ENCODE measurements around the gene TPR.

TPR gene

GRCh38 chr1:186308264-186309060, 66.6 kb downstream of the TPR start:
- DNase-seq (ENCODE audit: low read depth in 2 of 2): no peak
- no peak for TF ChIP-seq CTCF (IDR thresholded peaks at IDR 0.05; ENCODE audit: low read depth, low read length)
- H3K4me3 ChIP-seq (replicated peaks in 1 of 2; ENCODE audit: low read depth in 2 of 2, low read length in 2 of 2): no peak overlapping the region

DNA sequence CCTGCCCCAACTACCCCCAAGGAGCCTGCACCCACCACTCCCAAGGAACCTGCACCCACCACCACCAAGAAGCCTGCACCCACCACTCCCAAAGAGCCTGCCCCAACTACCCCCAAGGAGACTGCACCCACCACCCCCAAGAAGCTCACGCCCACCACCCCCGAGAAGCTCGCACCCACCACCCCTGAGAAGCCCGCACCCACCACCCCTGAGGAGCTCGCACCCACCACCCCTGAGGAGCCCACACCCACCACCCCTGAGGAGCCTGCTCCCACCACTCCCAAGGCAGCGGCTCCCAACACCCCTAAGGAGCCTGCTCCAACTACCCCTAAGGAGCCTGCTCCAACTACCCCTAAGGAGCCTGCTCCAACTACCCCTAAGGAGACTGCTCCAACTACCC, 67.6 kb downstream of the TPR start:
- no peak for DNase-seq (ENCODE audit: low read depth in 2 of 2)
- no peak for TF ChIP-seq CTCF (IDR thresholded peaks at IDR 0.05; ENCODE audit: low read depth, low read length)
- no peak overlapping the region for H3K4me3 ChIP-seq (replicated peaks in 1 of 2; ENCODE audit: low read depth in 2 of 2, low read length in 2 of 2)

GRCh38 chr1:186306533-186306932, 68.5 kb downstream of the TPR start:
- H3K4me3 ChIP-seq (replicated peaks in 1 of 2; ENCODE audit: low read depth in 2 of 2, low read length in 2 of 2): no peak overlapping the region
- no peak for DNase-seq (ENCODE audit: low read depth in 2 of 2)
- TF ChIP-seq CTCF (IDR thresholded peaks at IDR 0.05; ENCODE audit: low read depth, low read length): no peak

DNA sequence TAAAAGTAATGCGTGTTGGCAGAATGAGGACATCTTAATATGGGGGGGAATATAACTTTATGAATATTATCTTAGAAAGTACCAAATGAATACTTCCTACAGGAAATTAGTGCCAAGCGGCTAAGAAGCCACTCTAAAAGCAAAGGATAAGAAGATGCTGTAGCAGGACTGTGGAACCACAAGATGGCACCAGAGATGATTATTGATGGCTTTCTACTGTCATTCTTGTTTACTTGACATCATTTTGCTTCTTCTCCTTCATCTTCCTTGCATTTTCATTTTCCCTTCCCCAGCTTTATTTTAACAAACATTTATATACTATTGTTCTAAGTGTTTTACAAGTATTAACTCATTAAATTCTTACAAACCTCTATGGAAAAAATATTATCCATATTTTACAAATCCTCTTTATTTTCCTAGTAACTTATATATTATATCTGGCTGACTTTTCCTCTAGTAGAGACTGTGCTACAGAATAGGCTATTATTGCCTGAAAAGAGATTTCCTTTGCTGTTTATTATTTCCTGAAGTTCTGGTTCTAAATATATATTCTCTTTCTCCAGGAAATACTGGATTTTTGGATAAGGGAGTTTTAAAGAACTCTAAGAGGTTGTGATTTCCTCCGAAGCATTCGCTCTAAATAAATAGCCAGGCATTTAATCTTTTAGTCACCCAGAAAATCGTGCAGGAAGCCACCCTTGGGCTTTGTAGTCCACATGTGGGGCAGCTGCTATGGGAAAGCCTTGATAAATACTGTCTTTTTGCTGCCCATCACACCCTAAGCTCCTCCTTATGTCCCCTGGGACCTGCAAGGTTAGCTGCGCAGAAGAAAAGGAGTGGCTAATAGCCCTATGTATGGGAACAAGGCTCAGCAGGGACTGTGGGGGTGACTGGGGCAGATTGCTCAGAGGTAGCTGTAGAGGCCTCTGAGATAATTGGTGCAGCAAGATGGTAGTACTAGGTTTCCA, 69.8 kb downstream of the TPR start:
- peak; percentile 63 for TF ChIP-seq CTCF (IDR thresholded peaks at IDR 0.05; ENCODE audit: low read depth, low read length)
- no peak overlapping the region for H3K4me3 ChIP-seq (replicated peaks in 1 of 2; ENCODE audit: low read depth in 2 of 2, low read length in 2 of 2)
- peak; percentile 33 to 64 for DNase-seq (ENCODE audit: low read depth in 2 of 2)

- no peak for TF ChIP-seq CTCF (IDR thresholded peaks at IDR 0.05; ENCODE audit: low read depth, low read length)
- no peak overlapping the region for H3K4me3 ChIP-seq (replicated peaks in 1 of 2; ENCODE audit: low read depth in 2 of 2, low read length in 2 of 2)
- DNase-seq (ENCODE audit: low read depth in 2 of 2): no peak
Observed at GRCh38 chr1:186303911-186304310, 71.1 kb downstream of the TPR start.

- no peak overlapping the region for H3K4me3 ChIP-seq (replicated peaks in 1 of 2; ENCODE audit: low read depth in 2 of 2, low read length in 2 of 2)
- no peak for TF ChIP-seq CTCF (IDR thresholded peaks at IDR 0.05; ENCODE audit: low read depth, low read length)
Observed at GRCh38 chr1:186302381-186302920, 72.6 kb downstream of the TPR start.

More at GRCh38 chr1:186302381-186302920, 72.6 kb downstream of the TPR start:
- no peak for DNase-seq (ENCODE audit: low read depth in 2 of 2)
